GM23338 (cell line): Measurements from ENCODE around the gene PAF1.

Source experiments
- CTCF ChIP-seq, 2 experiments: fragments of 200-600 bp in 1 of 2; sonication (generic) in 1 of 2; conservative IDR thresholded peaks; 2 replicates each; pipeline versions ENCODE4 v1.5.1 to v1.6.1; 2016 to 2017; ENCODE audit warnings: antibody characterized with exemption in 2 of 2, low read depth in 2 of 2, mild to moderate bottlenecking in 2 of 2, moderate library complexity in 1 of 2
- EZH2 ChIP-seq: fragments of 200-600 bp; sonication (generic); IDR thresholded peaks from one replicate; pipeline ENCODE4 v1.8.0; 2017; ENCODE audit warnings: antibody characterized with exemption, mild to moderate bottlenecking, low read depth; ENCODE audit not compliant: unreplicated experiment
- EZH2phosphoT487 ChIP-seq: fragments of 200-600 bp; sonication (generic); IDR thresholded peaks from one replicate; pipeline ENCODE4 v1.8.1; 2018; ENCODE audit warnings: antibody characterized with exemption; ENCODE audit not compliant: unreplicated experiment
- JUNB ChIP-seq: IDR thresholded peaks from one replicate; pipeline ENCODE4 v1.6.1; 2016; ENCODE audit warnings: antibody characterized with exemption; ENCODE audit not compliant: unreplicated experiment
- POLR2AphosphoS5 ChIP-seq: IDR thresholded peaks from 2 replicates; pipeline ENCODE4 v1.6.1; 2016; ENCODE audit warnings: antibody characterized with exemption, low read depth
- ZNF114 ChIP-seq: fragments of 250-450 bp; sonication (Bioruptor Pico); IDR thresholded peaks from 2 replicates; pipeline ENCODE4 v1.5.0; 2020; ENCODE audit warnings: mild to moderate bottlenecking, moderate library complexity
- ZNF331 ChIP-seq: fragments of 250-450 bp; sonication (Bioruptor Pico); IDR thresholded peaks from 2 replicates; pipeline ENCODE4 v1.5.0; 2020; ENCODE audit warnings: low read depth, mild to moderate bottlenecking, moderate library complexity
- TF ChIP-seq, protein P1 (sequence below): IDR thresholded peaks from one replicate; pipeline ENCODE4 v1.6.1; 2018; ENCODE audit warnings: antibody characterized with exemption; ENCODE audit not compliant: unreplicated experiment

- TF ChIP-seq CTCF (conservative IDR thresholded peaks at IDR 0.05; ENCODE audit: low read depth in 2 of 2) (no peak), ZNF114 (CRISPR knock-in tag) (no peak), EZH2phosphoT487 (no peak), EZH2 (no peak), POLR2AphosphoS5 (no peak), JUNB (no peak), ZNF331 (CRISPR knock-in tag) (no peak)
- TF ChIP-seq, protein P1, sequence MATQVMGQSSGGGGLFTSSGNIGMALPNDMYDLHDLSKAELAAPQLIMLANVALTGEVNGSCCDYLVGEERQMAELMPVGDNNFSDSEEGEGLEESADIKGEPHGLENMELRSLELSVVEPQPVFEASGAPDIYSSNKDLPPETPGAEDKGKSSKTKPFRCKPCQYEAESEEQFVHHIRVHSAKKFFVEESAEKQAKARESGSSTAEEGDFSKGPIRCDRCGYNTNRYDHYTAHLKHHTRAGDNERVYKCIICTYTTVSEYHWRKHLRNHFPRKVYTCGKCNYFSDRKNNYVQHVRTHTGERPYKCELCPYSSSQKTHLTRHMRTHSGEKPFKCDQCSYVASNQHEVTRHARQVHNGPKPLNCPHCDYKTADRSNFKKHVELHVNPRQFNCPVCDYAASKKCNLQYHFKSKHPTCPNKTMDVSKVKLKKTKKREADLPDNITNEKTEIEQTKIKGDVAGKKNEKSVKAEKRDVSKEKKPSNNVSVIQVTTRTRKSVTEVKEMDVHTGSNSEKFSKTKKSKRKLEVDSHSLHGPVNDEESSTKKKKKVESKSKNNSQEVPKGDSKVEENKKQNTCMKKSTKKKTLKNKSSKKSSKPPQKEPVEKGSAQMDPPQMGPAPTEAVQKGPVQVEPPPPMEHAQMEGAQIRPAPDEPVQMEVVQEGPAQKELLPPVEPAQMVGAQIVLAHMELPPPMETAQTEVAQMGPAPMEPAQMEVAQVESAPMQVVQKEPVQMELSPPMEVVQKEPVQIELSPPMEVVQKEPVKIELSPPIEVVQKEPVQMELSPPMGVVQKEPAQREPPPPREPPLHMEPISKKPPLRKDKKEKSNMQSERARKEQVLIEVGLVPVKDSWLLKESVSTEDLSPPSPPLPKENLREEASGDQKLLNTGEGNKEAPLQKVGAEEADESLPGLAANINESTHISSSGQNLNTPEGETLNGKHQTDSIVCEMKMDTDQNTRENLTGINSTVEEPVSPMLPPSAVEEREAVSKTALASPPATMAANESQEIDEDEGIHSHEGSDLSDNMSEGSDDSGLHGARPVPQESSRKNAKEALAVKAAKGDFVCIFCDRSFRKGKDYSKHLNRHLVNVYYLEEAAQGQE, result no peak
Measured at GRCh38 chr19:39362682-39363657, 27.9 kb downstream of the PAF1 start.
